Activated naive CD4-positive, alpha-beta T cell treated with anti-CD3 and anti-CD28 coated beads, Interleukin-2, amount 50 U/mL, for 24 hours (primary cell): ENCODE data around the gene RFX5.
A peak's percentile ranks its signal among the peaks of the same experiment; 100 is the strongest.
"Not testable (repeated sequence)": the region's sequence is repeated elsewhere in the genome, so short reads cannot be mapped to it uniquely, and the experiment has no call there.

Experiments
- H3K27ac Mint-ChIP-seq: one replicate; pipeline ENCODE4 v1.8.0; 2021; ENCODE audit warnings: mild to moderate bottlenecking, mixed read lengths
- H3K27me3 Mint-ChIP-seq: one replicate; pipeline ENCODE4 v1.8.0; 2021; ENCODE audit warnings: mixed read lengths
- H3K36me3 Mint-ChIP-seq: one replicate; pipeline ENCODE4 v1.8.0; 2021; ENCODE audit warnings: mixed read lengths
- H3K4me1 Mint-ChIP-seq: one replicate; pipeline ENCODE4 v1.8.0; 2021; ENCODE audit warnings: mixed read lengths
- H3K4me3 Mint-ChIP-seq: one replicate; pipeline ENCODE4 v1.8.0; 2021; ENCODE audit warnings: mild to moderate bottlenecking, mixed read lengths
- H3K9me3 Mint-ChIP-seq: one replicate; pipeline ENCODE4 v1.8.0; 2021; ENCODE audit warnings: mixed read lengths

RFX5 gene

DNA sequence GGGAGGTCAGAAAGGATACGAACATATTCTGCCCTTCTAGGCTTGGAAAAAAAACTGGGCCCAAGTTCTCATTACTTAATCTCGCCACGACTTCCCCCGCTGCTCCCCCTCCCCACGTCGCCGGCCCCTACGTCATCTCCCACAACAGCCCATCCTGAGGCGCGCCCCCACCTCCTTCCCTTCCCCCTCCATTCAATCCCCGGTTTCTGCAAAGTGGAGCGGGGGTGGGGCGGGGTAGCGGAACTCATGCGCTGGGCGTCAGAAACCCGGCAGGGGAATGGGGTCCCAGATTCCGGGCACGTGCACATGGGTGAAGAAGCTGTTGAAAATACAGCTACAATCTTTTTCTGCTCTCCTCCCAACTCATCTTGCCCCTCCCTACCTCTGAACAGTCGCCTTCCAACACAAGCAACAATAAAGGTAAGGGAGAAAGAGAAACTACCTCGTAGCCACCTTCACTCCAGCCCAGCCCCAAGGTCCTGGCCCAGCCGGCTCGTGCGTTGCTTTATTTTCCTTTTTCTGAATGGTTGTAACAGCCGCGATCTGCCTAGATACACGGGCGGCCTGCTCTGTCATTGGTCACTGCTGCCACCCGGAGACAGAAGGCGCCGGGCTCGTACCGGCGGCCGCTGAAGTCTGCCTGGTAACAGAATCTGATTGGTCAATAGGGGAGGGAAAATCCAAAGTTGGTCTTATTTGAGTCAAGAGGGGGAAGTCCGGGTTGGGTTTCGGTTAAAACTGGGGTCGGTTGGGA lies at the start of gene RFX5:
Gene RFX5 (minus strand): TSS at position 484 of the 754 bp plus-strand sequence. CDS start 932 bp downstream, outside the sequence.
- H3K4me3 Mint-ChIP-seq, result peak within 1 kb of the TSS; percentile 94
- H3K9me3 Mint-ChIP-seq, result no peaks in the 10 kb centered on the region
- H3K27ac Mint-ChIP-seq, result peak within 1 kb of the TSS; percentile 99
- no peaks in the 10 kb centered on the region for H3K27me3 Mint-ChIP-seq
- peaks cover 45% of the 10 kb centered on the region for H3K4me1 Mint-ChIP-seq
- H3K36me3 Mint-ChIP-seq, result peaks cover 10% of the 10 kb centered on the region

DNA sequence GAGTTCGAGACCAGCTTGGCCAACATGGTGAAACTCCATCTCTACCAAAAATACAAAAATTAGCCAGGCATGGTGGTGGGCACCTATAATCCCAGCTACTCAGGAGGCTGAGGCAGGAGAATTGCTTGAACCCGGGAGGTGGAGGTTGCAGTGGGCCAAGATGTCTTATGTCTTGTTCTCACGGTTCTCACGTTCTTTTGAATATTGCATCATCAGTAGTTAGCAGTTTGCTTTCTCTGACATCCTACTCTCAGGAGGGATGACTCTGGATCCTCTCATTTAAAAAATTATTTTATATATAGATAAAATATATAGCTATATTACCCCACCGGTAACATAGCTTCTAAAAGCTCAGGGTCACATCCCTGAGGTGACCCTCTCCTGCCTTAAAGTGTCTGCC lies 49.2 kb upstream of the RFX5 start:
- not testable (repeated sequence) for H3K36me3 Mint-ChIP-seq, H3K27me3 Mint-ChIP-seq, H3K27ac Mint-ChIP-seq, H3K9me3 Mint-ChIP-seq, H3K4me3 Mint-ChIP-seq
- peaks cover 19% of the 10 kb centered on the region for H3K4me1 Mint-ChIP-seq

- Mint-ChIP-seq H3K4me1 (no peaks in the 10 kb centered on the region), H3K27me3 (no peaks in the 10 kb centered on the region), H3K36me3 (no peaks in the 10 kb centered on the region), H3K4me3 (no peak overlapping the region), H3K27ac (no peak overlapping the region), H3K9me3 (no peaks in the 10 kb centered on the region)
Observed at GRCh38 chr1:151393583-151393982, 46.5 kb upstream of the RFX5 start.

DNA sequence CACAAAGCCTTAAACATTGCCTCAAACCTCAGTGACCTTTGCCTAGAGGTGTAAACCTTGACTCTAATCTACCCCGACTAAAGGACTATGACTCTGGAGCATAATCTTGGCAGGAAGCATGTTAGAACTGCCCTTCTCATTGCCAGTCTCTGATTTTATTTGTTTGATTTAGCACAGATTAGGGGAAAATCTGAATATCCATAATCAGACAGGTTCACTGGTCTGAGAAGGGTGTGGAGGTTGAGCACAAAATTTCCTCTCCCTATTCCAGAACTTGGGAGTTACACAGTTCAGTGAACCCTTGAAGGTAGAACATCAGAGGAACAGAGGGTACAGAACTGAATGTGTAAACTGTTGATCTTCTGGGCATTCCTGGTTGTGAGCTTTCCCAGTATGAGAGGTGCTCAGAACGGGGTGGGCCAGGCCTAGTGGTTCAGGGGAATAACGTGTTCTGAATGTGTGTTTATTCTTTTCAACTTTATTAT lies 44.1 kb upstream of the RFX5 start:
- H3K9me3 Mint-ChIP-seq, result no peaks in the 10 kb centered on the region
- H3K4me3 Mint-ChIP-seq, result no peak overlapping the region
- no peaks in the 10 kb centered on the region for H3K4me1 Mint-ChIP-seq
- no peak overlapping the region for H3K27ac Mint-ChIP-seq
- H3K36me3 Mint-ChIP-seq, result no peaks in the 10 kb centered on the region
- H3K27me3 Mint-ChIP-seq, result no peaks in the 10 kb centered on the region

GRCh38 chr1:151390221-151391078 lies 43.4 kb upstream of the RFX5 start:
- H3K36me3 Mint-ChIP-seq, H3K27ac Mint-ChIP-seq, H3K4me1 Mint-ChIP-seq, H3K4me3 Mint-ChIP-seq, H3K27me3 Mint-ChIP-seq, H3K9me3 Mint-ChIP-seq: not testable (repeated sequence)

GRCh38 chr1:151386002-151386401 lies 39.0 kb upstream of the RFX5 start:
- H3K27me3 Mint-ChIP-seq, result no peaks in the 10 kb centered on the region
- H3K4me3 Mint-ChIP-seq, result no peak overlapping the region
- no peaks in the 10 kb centered on the region for H3K9me3 Mint-ChIP-seq
- H3K36me3 Mint-ChIP-seq, result no peaks in the 10 kb centered on the region
- no peaks in the 10 kb centered on the region for H3K4me1 Mint-ChIP-seq
- H3K27ac Mint-ChIP-seq, result peak overlapping the region; percentile 59

DNA sequence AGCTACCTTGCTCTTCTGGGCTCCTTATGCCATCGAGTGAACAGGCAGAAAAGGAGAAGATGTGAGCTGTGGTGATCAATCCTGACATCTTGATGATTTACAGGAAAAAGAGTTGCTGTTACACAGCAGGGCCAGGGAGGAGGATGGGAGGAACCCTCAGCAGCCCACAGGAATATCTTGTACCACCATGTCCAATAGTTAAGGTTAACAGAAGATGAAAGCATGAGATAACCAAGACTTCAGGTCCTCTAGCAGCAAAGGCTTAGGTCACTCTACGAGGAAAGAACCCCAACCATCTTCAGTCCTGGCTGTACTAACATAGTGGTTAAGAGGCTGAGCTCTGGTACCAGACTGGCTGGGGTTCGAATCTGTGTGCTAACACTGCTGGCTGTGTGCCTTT lies 37.5 kb upstream of the RFX5 start:
- no peak overlapping the region for H3K27ac Mint-ChIP-seq
- no peaks in the 10 kb centered on the region for H3K4me1 Mint-ChIP-seq
- no peaks in the 10 kb centered on the region for H3K36me3 Mint-ChIP-seq
- H3K4me3 Mint-ChIP-seq, result no peak overlapping the region
- no peaks in the 10 kb centered on the region for H3K9me3 Mint-ChIP-seq
- no peaks in the 10 kb centered on the region for H3K27me3 Mint-ChIP-seq

DNA sequence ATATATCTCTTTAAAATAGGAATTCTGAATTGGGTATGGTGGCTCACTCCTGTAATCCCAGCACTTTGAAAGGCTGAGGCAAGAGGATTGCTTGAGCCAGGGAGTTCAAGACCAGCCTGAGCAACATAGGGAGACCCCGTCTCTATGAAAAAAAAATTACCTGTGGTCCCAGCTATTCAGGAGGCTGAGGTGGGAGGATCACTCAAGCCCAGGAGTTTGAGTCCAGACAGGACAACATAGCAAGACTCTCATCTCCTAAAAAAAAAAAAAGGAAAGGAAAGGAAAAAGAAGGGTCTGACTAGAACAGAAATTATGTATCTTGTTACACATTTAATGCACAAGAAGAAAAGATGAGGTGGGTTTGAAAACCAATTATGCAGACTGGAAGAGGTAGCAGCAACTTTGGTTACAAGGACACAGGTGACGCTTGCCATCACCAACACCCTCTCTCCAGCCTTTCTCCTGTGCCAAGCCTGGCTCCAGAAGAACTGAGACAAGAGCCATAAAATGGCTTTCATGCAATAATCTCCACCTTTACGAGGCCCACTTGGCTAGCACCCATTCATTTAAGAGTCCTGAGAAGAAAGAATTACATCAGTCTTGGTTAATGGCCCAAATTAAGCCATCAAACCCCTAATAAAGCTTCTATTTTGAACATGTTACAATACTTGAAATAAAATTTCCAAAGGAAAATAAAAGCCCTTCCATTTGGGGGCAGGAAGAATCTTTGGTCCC lies 30.3 kb upstream of the RFX5 start:
- Mint-ChIP-seq H3K4me1 (no peaks in the 10 kb centered on the region), H3K27me3 (no peaks in the 10 kb centered on the region), H3K27ac (no peak overlapping the region), H3K36me3 (no peaks in the 10 kb centered on the region), H3K4me3 (no peak overlapping the region), H3K9me3 (no peaks in the 10 kb centered on the region)

DNA sequence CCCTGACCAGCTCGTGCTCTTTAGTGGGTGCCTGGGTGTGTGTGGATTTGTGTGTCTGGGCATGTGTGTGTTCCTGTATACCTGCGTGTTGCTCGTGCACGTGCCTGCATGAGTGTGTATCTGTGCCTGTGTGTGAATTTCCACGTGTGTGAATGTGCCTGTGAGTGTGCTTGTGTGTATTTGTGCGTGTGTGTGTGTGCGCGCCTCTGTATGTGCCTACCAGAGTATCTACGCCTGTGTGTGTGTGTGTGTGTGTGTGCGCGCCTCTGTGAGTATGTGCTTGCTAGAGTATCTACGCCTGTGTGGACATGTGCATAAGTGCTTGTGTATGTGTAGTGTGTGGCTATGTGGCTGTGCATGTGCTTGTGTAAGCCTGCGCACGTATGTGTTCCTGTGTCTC lies 26.1 kb upstream of the RFX5 start:
- Mint-ChIP-seq H3K36me3 (no peaks in the 10 kb centered on the region), H3K4me1 (no peaks in the 10 kb centered on the region), H3K9me3 (no peaks in the 10 kb centered on the region), H3K27me3 (no peaks in the 10 kb centered on the region), H3K4me3 (no peak overlapping the region), H3K27ac (no peak overlapping the region)

GRCh38 chr1:151372058-151372934 lies 25.2 kb upstream of the RFX5 start, which contains the start of gene SELENBP1:
SELENBP1 (minus strand) TSS chr1:151372705; CDS start chr1:151372641, 64 bp downstream.
- H3K36me3 Mint-ChIP-seq, result no peaks in the 10 kb centered on the region
- H3K27ac Mint-ChIP-seq, result no peak within 1 kb of the TSS
- H3K4me1 Mint-ChIP-seq, result no peaks in the 10 kb centered on the region
- H3K27me3 Mint-ChIP-seq, result no peaks in the 10 kb centered on the region
- H3K9me3 Mint-ChIP-seq, result no peaks in the 10 kb centered on the region
- H3K4me3 Mint-ChIP-seq, result no peak within 1 kb of the TSS

- Mint-ChIP-seq H3K27ac (no peak overlapping the region), H3K4me3 (no peak overlapping the region), H3K9me3 (no peaks in the 10 kb centered on the region), H3K36me3 (no peaks in the 10 kb centered on the region), H3K4me1 (no peaks in the 10 kb centered on the region), H3K27me3 (no peaks in the 10 kb centered on the region)
Observed at GRCh38 chr1:151371370-151372057, 24.5 kb upstream of the RFX5 start.

GRCh38 chr1:151370211-151370911 lies 23.3 kb upstream of the RFX5 start:
- Mint-ChIP-seq H3K27me3 (no peaks in the 10 kb centered on the region), H3K27ac (no peak overlapping the region), H3K9me3 (no peaks in the 10 kb centered on the region), H3K4me3 (no peak overlapping the region), H3K4me1 (no peaks in the 10 kb centered on the region), H3K36me3 (no peaks in the 10 kb centered on the region)

GRCh38 chr1:151369621-151370048 lies 22.6 kb upstream of the RFX5 start:
- H3K9me3 Mint-ChIP-seq, result no peaks in the 10 kb centered on the region
- H3K27me3 Mint-ChIP-seq, result no peaks in the 10 kb centered on the region
- no peak overlapping the region for H3K4me3 Mint-ChIP-seq
- H3K4me1 Mint-ChIP-seq, result no peaks in the 10 kb centered on the region
- no peaks in the 10 kb centered on the region for H3K36me3 Mint-ChIP-seq
- H3K27ac Mint-ChIP-seq, result no peak overlapping the region

GRCh38 chr1:151369302-151369610 lies 22.2 kb upstream of the RFX5 start:
- H3K27me3 Mint-ChIP-seq, result no peaks in the 10 kb centered on the region
- H3K36me3 Mint-ChIP-seq, result no peaks in the 10 kb centered on the region
- no peak overlapping the region for H3K4me3 Mint-ChIP-seq
- H3K4me1 Mint-ChIP-seq, result no peaks in the 10 kb centered on the region
- no peaks in the 10 kb centered on the region for H3K9me3 Mint-ChIP-seq
- H3K27ac Mint-ChIP-seq, result no peak overlapping the region
